Neural cell (in vitro differentiated cells): ENCODE results near the gene MYO3A. TPM values are rescaled to one million over a fixed set of nuclear protein-coding genes. Genes with fewer than 3 reads are reported as not detected.
A peak's percentile ranks its signal among the peaks of the same experiment; 100 is the strongest.

ENCODE experiments used
- H2AFZ ChIP-seq: fragments of 200-600, 300-800 bp; sonication (generic), shearing (Covaris generic); 2 replicates; pipeline ENCODE4 v1.6.0; 2014; ENCODE audit warnings: low read depth, mild to moderate bottlenecking, antibody characterized with exemption, low read length, moderate library complexity
- H3F3A ChIP-seq: fragments of 200-600 bp; shearing (Covaris generic); 2 replicates; pipeline ENCODE4 v1.6.1; 2016; ENCODE audit warnings: mild to moderate bottlenecking, moderate library complexity, mixed read lengths, antibody characterized with exemption, low read length; ENCODE audit not compliant: insufficient read depth, poor library complexity, severe bottlenecking
- H3K27ac ChIP-seq: fragments of 200-600, 300-800 bp; sonication (generic), shearing (Covaris generic); 2 replicates; pipeline ENCODE4 v1.5.1; 2014; ENCODE audit warnings: mild to moderate bottlenecking, low read length, moderate library complexity
- H3K27me3 ChIP-seq: fragments of 300-800, 200-600 bp; sonication (generic), shearing (Covaris generic); 2 replicates; pipeline ENCODE4 v1.6.0; 2014; ENCODE audit warnings: mild to moderate bottlenecking, low read depth, low read length, moderate library complexity; ENCODE audit not compliant: insufficient read depth
- H3K36me3 ChIP-seq: fragments of 300-800, 200-600 bp; sonication (generic), shearing (Covaris generic); 2 replicates; pipeline ENCODE4 v1.5.1; 2014; ENCODE audit warnings: mild to moderate bottlenecking, antibody characterized with exemption, low read length, moderate library complexity; ENCODE audit not compliant: insufficient read depth
- H3K4me2 ChIP-seq: fragments of 300-800, 200-600 bp; sonication (generic), shearing (Covaris generic); 2 replicates; pipeline ENCODE4 v1.6.0; 2014; ENCODE audit warnings: mild to moderate bottlenecking, low read length
- H3K4me3 ChIP-seq: fragments of 300-800, 200-600 bp; sonication (generic), shearing (Covaris generic); 2 replicates; pipeline ENCODE4 v1.5.1; 2014; ENCODE audit warnings: mild to moderate bottlenecking, low read length, moderate library complexity
- H3K79me2 ChIP-seq: fragments of 200-600 bp; shearing (Covaris generic); replicated peaks from 2 replicates; pipeline ENCODE4 v1.6.0; 2014; ENCODE audit warnings: mild to moderate bottlenecking, low read length, moderate library complexity; ENCODE audit not compliant: insufficient read depth
- H3K9ac ChIP-seq: fragments of 300-800, 200-600 bp; sonication (generic), shearing (Covaris generic); 2 replicates; pipeline ENCODE4 v1.6.1; 2016; ENCODE audit warnings: mild to moderate bottlenecking, low read length, mixed read lengths
- H3K9me2 ChIP-seq: fragments of 200-600 bp; shearing (Covaris generic); 2 replicates; pipeline ENCODE4 v1.6.1; 2016; ENCODE audit warnings: mild to moderate bottlenecking, low read length, mixed read lengths; ENCODE audit not compliant: insufficient read depth
- H3K9me3 ChIP-seq: fragments of 200-600, 300-800 bp; sonication (generic), shearing (Covaris generic); 2 replicates; pipeline ENCODE4 v1.6.1; 2016; ENCODE audit warnings: mild to moderate bottlenecking, mixed run types, low read length, moderate library complexity, mixed read lengths
- H4K20me1 ChIP-seq: fragments of 200-600 bp; shearing (Covaris generic); 2 replicates; pipeline ENCODE4 v1.6.1; 2016; ENCODE audit warnings: mild to moderate bottlenecking, mixed run types; ENCODE audit not compliant: insufficient read depth
- EP300 ChIP-seq: fragments of 450-650 bp; conservative IDR thresholded peaks from 2 replicates; pipeline ENCODE4 v1.6.1; 2014; ENCODE audit warnings: antibody characterized with exemption, mild to moderate bottlenecking, moderate library complexity; ENCODE audit not compliant: poor library complexity, severe bottlenecking
- EZH2 ChIP-seq: fragments of 200-600, 300-800 bp; shearing (Covaris generic), sonication (generic); IDR thresholded peaks from 2 replicates; pipeline ENCODE4 v1.6.1; 2014; ENCODE audit warnings: antibody characterized with exemption, low read length, borderline replicate concordance, mild to moderate bottlenecking; ENCODE audit not compliant: insufficient read depth, poor library complexity, severe bottlenecking
- MXI1 ChIP-seq: fragments of 450-650 bp; conservative IDR thresholded peaks from 2 replicates; pipeline ENCODE4 v1.6.1; 2014; ENCODE audit warnings: antibody characterized with exemption, mild to moderate bottlenecking; ENCODE audit not compliant: poor library complexity, severe bottlenecking
- POLR2AphosphoS5 ChIP-seq: IDR thresholded peaks from 2 replicates; pipeline ENCODE4 v1.6.1; 2012
- RAD21 ChIP-seq: fragments of 450-650 bp; conservative IDR thresholded peaks from 2 replicates; pipeline ENCODE4 v1.6.1; 2014; ENCODE audit warnings: antibody characterized with exemption, mild to moderate bottlenecking, moderate library complexity
- SMC3 ChIP-seq: fragments of 450-650 bp; conservative IDR thresholded peaks from 2 replicates; pipeline ENCODE4 v1.6.1; 2014; ENCODE audit warnings: antibody characterized with exemption, mild to moderate bottlenecking, moderate library complexity; ENCODE audit not compliant: poor library complexity
- TAF1 ChIP-seq: IDR thresholded peaks from 2 replicates; pipeline ENCODE4 v1.6.1; 2012; ENCODE audit warnings: low read depth
- polyA plus RNA-seq: library from polyadenylated mRNA; depleted of rRNA; stranded (reverse); fragments of >200 nt; gene quantifications from 2 replicates; pipeline ENCODE4 v1.2.3, GENCODE V29; 2014
- TF ChIP-seq, protein P1 (sequence below): fragments of 450-650 bp; IDR thresholded peaks from 2 replicates; pipeline ENCODE4 v1.5.1; 2014; ENCODE audit warnings: antibody characterized with exemption, mild to moderate bottlenecking, moderate library complexity; ENCODE audit not compliant: poor library complexity, severe bottlenecking
- TF ChIP-seq, protein P2 (sequence below): IDR thresholded peaks from 2 replicates; pipeline ENCODE4 v1.6.1; 2012; ENCODE audit warnings: borderline replicate concordance

MYO3A gene
- polyA plus RNA-seq, 1 donor from 2014 or later, result 4.1 TPM

GRCh38 chr10:26215935-26216584 lies 282.0 kb downstream of the MYO3A start:
- no peaks in the 10 kb centered on the region for H3K27me3 ChIP-seq
- H3K9me3 ChIP-seq, result no peaks in the 10 kb centered on the region
- peak overlapping the region; percentile 86 for H3K4me3 ChIP-seq
- peak overlapping the region; percentile 99 for H3K9ac ChIP-seq
- peak overlapping the region; percentile 98 for H3K27ac ChIP-seq
- H3K79me2 ChIP-seq, result peaks cover 91% of the 10 kb centered on the region
- H4K20me1 ChIP-seq, result no peaks in the 10 kb centered on the region
- H3F3A ChIP-seq, result peaks cover 7% of the 10 kb centered on the region
- peak overlapping the region; percentile 67 for H3K4me2 ChIP-seq
- H3K36me3 ChIP-seq, result no peaks in the 10 kb centered on the region
- no peaks in the 10 kb centered on the region for H3K9me2 ChIP-seq
- TF ChIP-seq, protein P1, sequence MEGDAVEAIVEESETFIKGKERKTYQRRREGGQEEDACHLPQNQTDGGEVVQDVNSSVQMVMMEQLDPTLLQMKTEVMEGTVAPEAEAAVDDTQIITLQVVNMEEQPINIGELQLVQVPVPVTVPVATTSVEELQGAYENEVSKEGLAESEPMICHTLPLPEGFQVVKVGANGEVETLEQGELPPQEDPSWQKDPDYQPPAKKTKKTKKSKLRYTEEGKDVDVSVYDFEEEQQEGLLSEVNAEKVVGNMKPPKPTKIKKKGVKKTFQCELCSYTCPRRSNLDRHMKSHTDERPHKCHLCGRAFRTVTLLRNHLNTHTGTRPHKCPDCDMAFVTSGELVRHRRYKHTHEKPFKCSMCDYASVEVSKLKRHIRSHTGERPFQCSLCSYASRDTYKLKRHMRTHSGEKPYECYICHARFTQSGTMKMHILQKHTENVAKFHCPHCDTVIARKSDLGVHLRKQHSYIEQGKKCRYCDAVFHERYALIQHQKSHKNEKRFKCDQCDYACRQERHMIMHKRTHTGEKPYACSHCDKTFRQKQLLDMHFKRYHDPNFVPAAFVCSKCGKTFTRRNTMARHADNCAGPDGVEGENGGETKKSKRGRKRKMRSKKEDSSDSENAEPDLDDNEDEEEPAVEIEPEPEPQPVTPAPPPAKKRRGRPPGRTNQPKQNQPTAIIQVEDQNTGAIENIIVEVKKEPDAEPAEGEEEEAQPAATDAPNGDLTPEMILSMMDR, result no peak
- TF ChIP-seq MXI1, result peak; percentile 42
- peak; percentile 51 for TF ChIP-seq POLR2AphosphoS5
- TF ChIP-seq SMC3, result peak; percentile 38
- TF ChIP-seq, protein P2, sequence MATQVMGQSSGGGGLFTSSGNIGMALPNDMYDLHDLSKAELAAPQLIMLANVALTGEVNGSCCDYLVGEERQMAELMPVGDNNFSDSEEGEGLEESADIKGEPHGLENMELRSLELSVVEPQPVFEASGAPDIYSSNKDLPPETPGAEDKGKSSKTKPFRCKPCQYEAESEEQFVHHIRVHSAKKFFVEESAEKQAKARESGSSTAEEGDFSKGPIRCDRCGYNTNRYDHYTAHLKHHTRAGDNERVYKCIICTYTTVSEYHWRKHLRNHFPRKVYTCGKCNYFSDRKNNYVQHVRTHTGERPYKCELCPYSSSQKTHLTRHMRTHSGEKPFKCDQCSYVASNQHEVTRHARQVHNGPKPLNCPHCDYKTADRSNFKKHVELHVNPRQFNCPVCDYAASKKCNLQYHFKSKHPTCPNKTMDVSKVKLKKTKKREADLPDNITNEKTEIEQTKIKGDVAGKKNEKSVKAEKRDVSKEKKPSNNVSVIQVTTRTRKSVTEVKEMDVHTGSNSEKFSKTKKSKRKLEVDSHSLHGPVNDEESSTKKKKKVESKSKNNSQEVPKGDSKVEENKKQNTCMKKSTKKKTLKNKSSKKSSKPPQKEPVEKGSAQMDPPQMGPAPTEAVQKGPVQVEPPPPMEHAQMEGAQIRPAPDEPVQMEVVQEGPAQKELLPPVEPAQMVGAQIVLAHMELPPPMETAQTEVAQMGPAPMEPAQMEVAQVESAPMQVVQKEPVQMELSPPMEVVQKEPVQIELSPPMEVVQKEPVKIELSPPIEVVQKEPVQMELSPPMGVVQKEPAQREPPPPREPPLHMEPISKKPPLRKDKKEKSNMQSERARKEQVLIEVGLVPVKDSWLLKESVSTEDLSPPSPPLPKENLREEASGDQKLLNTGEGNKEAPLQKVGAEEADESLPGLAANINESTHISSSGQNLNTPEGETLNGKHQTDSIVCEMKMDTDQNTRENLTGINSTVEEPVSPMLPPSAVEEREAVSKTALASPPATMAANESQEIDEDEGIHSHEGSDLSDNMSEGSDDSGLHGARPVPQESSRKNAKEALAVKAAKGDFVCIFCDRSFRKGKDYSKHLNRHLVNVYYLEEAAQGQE, result no peak
- TF ChIP-seq TAF1, result peak; percentile 59
- no peak for TF ChIP-seq EP300
- peak; percentile 25 for TF ChIP-seq RAD21
- TF ChIP-seq EZH2, result no peak
- no peak overlapping the region for H2AFZ ChIP-seq

DNA sequence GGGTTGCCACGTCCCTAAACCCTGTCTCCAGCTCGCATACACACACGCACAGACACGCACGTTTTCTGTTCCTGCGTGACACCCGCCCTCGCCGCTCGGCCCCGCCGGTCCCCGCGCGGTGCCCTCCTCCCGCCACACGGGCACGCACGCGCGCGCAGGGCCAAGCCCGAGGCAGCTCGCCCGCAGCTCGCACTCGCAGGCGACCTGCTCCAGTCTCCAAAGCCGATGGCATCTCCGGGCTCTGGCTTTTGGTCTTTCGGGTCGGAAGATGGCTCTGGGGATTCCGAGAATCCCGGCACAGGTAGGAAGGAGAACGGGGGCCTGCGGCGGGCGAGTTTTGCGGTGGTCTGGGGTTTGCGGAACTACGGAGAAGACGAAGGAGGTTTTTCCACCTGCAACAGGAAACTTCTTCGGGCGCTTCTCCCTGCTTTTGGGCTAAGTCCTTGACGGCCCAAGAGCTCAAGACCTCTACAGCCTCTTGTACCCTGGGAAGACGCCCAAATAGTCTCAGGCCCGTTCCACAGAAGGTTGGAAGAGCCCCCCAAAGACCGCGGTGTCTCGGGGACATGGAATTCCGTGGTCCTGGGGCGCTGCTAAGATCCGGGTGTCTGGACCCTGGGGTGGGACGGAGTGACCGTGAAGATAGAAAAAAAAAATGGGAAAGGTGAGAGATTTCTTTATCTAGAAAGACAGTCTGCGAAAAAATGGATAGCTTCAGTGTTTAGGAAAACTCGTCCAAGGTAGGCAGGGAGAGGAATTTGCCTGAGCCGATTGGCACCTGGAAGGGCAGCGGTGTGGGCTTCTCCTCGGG lies 282.8 kb downstream of the MYO3A start, which contains the start of gene GAD2:
GAD2 (plus strand) TSS at position 190 of the 811 bp plus-strand sequence; CDS start at position 226, 36 bp downstream.
- peaks cover 96% of the 10 kb centered on the region for H3K79me2 ChIP-seq
- peak within 1 kb of the TSS; percentile 72 for H3K4me2 ChIP-seq
- peak within 1 kb of the TSS; percentile 99 for H3K9ac ChIP-seq
- H3K4me3 ChIP-seq, result peak within 1 kb of the TSS; percentile 86
- no peak within 1 kb of the TSS for H2AFZ ChIP-seq
- H3F3A ChIP-seq, result peaks cover 7% of the 10 kb centered on the region
- peak within 1 kb of the TSS; percentile 98 for H3K27ac ChIP-seq
- no peaks in the 10 kb centered on the region for H3K36me3 ChIP-seq
- H3K9me2 ChIP-seq, result no peaks in the 10 kb centered on the region
- H3K27me3 ChIP-seq, result no peaks in the 10 kb centered on the region
- TF ChIP-seq POLR2AphosphoS5 (peak; percentile 1), EZH2 (no peak), SMC3 (no peak), RAD21 (no peak), TAF1 (no peak), EP300 (no peak), MXI1 (no peak)
- TF ChIP-seq, protein P2, result peak; percentile 35
- TF ChIP-seq, protein P1, result no peak
- no peaks in the 10 kb centered on the region for H4K20me1 ChIP-seq
- no peaks in the 10 kb centered on the region for H3K9me3 ChIP-seq
